Renal cortex interstitium (tissue), 15 donors: ENCODE results near the gene VRK1. TPM values are rescaled to one million over a fixed set of nuclear protein-coding genes. Genes with fewer than 3 reads are reported as not detected.
A peak's percentile ranks its signal among the peaks of the same experiment; 100 is the strongest.
"Not testable (repeated sequence)": the region's sequence is repeated elsewhere in the genome, so short reads cannot be mapped to it uniquely, and the experiment has no call there.

ENCODE experiments used
- DNase-seq, 11 donors: peaks; one replicate each; pipeline ENCODE4 v3.0.0-alpha.2; 2013; ENCODE audit warnings: low read depth in 9 of 11, low spot score in 4 of 11; ENCODE audit errors: extremely low read depth in 1 of 11
- long read RNA-seq, 16 experiments: transcript quantifications; one replicate each; lab custom pipeline, GENCODE V29; 2026
- polyA plus RNA-seq, 3 donors: library from polyadenylated mRNA; unstranded; fragments of 120-200 nt; gene quantifications; one replicate each; pipeline ENCODE4 v1.2.1, GENCODE V29; 2013; ENCODE audit not compliant: insufficient read length in 3 of 3

Gene VRK1, protein sequence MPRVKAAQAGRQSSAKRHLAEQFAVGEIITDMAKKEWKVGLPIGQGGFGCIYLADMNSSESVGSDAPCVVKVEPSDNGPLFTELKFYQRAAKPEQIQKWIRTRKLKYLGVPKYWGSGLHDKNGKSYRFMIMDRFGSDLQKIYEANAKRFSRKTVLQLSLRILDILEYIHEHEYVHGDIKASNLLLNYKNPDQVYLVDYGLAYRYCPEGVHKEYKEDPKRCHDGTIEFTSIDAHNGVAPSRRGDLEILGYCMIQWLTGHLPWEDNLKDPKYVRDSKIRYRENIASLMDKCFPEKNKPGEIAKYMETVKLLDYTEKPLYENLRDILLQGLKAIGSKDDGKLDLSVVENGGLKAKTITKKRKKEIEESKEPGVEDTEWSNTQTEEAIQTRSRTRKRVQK
- polyA plus RNA-seq = 10 to 100 TPM; 20.5 to 27.6 (median 24.1) TPM
- long read RNA-seq, donor 1, partial matches to known transcripts = 6 of 9 reads
- long read RNA-seq, donor 1, other reads (novel, unspliced or antisense) = 0 of 9 reads
- long read RNA-seq, donor 2, transcript VRK1-201 (13 exons, 1,745 nt) = major isoform, 6 of 7 reads
- long read RNA-seq, donor 2, partial matches to known transcripts = 0 of 7 reads
- long read RNA-seq, donor 2, other reads (novel, unspliced or antisense) = 0 of 7 reads
- long read RNA-seq, donor 3, transcript VRK1-201 (13 exons, 1,745 nt) = major isoform, 6 of 6 reads
- long read RNA-seq, donor 3, partial matches to known transcripts = 0 of 6 reads
- long read RNA-seq, donor 3, other reads (novel, unspliced or antisense) = 0 of 6 reads
- long read RNA-seq, donor 4, partial matches to known transcripts = 0 of 3 reads
- long read RNA-seq, donor 4, other reads (novel, unspliced or antisense) = 0 of 3 reads
- long read RNA-seq, donor 5 = 0 reads
- long read RNA-seq, donor 6, partial matches to known transcripts = 0 of 2 reads
- long read RNA-seq, donor 6, other reads (novel, unspliced or antisense) = 0 of 2 reads
- long read RNA-seq, donor 7, transcript VRK1-201 (13 exons, 1,745 nt) = major isoform, 7 of 8 reads
- long read RNA-seq, donor 7, partial matches to known transcripts = 0 of 8 reads
- long read RNA-seq, donor 7, other reads (novel, unspliced or antisense) = 0 of 8 reads
- long read RNA-seq, donor 8 = 0 reads
- long read RNA-seq, donor 9, transcript VRK1-201 (13 exons, 1,745 nt) = major isoform, 8 of 8 reads
- long read RNA-seq, donor 9, partial matches to known transcripts = 0 of 8 reads
- long read RNA-seq, donor 9, other reads (novel, unspliced or antisense) = 0 of 8 reads
- long read RNA-seq, donor 10, partial matches to known transcripts = 0 of 4 reads
- long read RNA-seq, donor 10, other reads (novel, unspliced or antisense) = 0 of 4 reads
- long read RNA-seq, donor 11, partial matches to known transcripts = 0 of 4 reads
- long read RNA-seq, donor 11, other reads (novel, unspliced or antisense) = 0 of 4 reads
- long read RNA-seq, donor 12, partial matches to known transcripts = 0 of 3 reads
- long read RNA-seq, donor 12, other reads (novel, unspliced or antisense) = 0 of 3 reads
- long read RNA-seq, donor 13 = 0 reads
- long read RNA-seq, donor 14, partial matches to known transcripts = 0 of 3 reads
- long read RNA-seq, donor 14, other reads (novel, unspliced or antisense) = 0 of 3 reads
- long read RNA-seq, donor 15, partial matches to known transcripts = 0 of 2 reads
- long read RNA-seq, donor 15, other reads (novel, unspliced or antisense) = 0 of 2 reads
- long read RNA-seq, donor 16, transcript VRK1-201 (13 exons, 1,745 nt) = major isoform, 16 of 26 reads
- long read RNA-seq, donor 16, partial matches to known transcripts = 10 of 26 reads
- long read RNA-seq, donor 16, other reads (novel, unspliced or antisense) = 0 of 26 reads

DNA sequence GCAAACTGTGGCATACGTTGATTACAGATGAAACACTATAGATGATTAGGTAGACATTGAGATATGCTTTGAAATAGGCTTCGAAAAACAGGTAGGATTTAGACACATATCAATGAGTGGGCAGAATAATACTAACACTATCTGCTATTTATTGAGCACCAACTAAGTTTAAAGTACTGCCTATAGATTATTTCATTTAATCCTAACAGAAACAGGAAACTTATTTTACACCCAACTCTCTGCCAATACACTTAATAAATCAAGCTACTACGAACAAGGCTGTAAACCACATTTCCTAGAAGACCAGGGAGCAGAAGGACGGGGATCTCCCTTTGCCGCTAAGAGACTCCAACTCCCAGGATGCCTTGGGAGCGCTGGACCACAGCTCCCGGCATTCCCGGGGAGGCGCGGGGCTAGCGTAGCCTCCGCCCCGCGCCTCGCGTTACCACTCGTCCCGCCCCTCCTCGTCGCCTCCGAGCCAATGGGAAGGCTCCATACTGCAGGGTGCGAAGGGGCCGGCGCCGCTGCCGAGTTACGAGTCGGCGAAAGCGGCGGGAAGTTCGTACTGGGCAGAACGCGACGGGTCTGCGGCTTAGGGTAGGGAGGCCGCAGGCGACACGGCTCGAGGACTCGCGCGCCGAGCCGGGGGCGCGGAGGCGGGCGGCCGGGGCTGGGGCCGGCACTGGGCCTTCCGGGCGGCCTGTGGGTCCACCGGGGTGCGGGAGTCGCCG, at the start of gene VRK1:
VRK1 (plus strand) TSS at position 532 of the 731 bp plus-strand sequence. CDS start 36,090 bp downstream, outside the sequence.
- peak; percentile 88 to 97 (median 93) for DNase-seq

DNA sequence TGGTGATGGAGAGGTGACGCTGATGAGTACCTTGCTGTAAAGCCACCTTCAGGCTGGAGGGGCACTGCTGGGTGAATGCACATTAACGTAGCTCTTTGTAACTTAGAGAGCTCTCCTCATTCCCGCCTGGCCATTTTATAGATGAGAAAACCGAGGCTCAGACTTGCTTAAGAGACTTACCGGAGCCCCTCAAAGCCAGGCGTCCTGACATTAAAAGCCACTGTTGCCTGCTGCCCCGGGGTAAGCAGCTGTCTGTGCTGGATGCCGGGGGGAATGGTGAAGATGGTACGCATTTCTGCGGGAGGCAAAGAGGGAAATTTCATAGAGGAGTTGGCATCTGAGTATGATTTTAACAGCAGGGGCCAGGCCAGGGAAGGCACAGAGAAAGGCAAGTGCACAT, 49.6 kb upstream of the VRK1 start:
- no peak for DNase-seq

DNA sequence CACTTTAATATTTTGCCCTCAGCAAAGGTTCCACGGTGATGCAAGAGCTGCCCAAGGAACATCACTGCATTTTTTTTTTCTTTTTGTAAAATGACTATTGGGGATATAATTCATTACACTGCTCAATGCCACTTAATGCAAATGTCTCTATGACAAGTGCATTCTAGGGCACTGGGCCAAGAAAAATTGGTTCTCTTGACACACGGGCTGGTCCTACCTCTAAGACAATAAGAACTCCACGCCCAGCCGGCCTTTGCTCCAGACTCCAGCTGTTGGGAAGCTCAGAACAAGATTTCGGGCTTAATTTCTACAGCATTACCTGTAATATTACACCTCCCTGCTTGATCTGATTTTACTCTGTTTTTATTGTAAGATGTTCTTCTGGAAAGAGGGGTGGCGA, 48.8 kb upstream of the VRK1 start:
- no peak for DNase-seq

DNA sequence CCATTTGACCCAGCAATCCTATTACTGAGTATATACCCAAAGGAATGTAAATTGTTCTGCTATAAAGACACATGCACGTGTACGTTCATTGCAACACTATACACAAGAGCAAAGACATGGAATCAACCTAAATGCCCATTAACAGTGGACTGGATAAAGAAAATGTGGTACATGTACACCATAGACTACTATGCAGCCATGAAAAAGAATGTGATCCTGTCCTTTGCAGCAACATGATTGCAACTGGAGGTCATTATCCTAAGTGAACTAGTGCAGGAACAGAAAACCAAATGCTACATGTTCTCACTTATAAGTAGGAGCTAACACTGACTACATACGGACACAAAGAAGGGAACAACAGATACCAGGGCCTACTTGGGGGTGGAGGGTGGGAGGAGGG, 45.7 kb upstream of the VRK1 start:
- DNase-seq = no peak

DNA sequence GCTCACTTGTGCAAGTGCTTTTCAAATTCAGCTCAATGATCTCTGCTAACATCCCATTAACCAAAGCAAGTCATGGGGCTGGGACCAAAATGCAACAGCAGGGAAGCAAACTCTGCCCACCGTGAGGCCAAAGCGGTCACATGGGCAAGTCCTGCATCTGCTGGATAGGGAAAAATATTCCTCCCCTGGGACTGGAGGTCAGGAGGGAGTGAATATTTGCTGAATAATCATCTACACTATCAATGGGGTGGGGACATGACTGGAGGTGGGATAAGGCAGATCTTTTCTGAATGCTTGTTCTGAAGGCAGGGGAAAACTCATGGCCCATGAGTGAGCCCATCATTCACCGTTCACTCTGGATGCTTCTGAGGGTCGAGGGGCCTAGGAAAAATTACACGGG, 45.1 kb upstream of the VRK1 start:
- DNase-seq = no peak

DNA sequence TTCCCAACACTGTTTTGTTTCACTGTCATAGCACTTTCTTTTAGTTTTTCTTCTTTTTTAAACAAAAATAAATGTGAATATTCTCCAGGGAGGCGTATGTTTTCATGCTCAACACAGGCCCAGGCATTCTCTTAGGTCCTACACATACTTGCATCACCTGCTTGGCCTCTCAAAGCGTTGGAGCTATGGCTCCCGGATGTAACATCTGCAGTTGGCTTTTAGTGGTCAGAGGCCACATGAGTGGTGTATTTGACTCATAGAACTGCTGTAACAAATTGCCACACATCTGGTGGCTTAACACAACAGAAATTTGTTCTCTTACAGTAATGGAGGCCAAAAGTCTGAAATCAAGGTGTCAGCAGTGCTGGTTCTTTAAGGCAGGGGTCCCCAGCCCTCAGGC, 44.6 kb upstream of the VRK1 start:
- DNase-seq = no peak

DNA sequence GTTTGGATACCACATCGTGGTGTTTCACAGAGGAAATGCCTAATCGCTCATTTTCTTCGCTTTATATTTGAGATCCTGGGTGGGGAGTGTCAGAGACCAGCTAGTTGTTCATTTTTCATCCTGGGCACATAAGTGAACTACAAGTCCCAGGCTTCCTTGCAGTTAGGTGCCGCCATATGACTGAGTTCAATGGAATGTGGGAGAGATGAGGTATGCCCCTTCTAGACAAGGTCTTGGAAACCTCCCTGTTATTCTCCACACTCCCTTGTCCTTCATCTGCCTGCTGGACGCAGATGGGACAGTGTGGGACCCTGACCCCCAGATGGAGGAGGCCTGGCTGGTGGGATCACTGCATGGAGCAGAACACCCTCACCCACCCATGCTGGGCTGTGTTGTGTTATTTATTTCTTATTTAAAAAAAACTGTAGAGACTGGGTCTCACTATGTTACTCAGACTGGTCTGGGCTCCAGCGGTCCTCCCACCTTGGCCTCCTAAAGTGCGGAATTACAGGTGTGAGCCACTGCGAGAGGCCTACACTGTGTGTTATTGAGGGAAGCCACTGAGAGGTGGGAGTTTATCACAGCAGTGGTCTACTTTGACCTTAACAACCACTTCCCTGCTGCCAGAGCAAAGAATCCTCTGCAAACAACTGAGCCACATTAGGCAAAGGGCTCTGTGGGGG, 42.9 kb upstream of the VRK1 start:
- DNase-seq = no peak

DNA sequence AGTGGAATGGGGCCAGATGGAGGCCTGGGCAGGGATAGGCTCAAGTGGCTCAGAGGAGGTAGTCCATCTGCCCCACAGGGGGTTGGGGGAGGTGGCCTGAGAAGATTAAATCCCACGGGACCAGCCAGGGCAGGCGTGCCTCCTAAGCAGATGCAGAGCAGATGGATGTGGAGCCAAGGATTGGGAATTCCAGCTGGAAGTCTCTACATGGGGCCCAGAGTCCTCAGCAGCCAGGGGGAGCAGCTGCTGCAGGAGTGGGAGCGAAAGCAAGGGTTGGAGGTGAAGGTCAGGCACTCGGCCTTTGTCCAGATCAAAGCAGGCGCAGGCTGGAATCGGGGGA, 42.4 kb upstream of the VRK1 start:
- DNase-seq = no peak

DNA sequence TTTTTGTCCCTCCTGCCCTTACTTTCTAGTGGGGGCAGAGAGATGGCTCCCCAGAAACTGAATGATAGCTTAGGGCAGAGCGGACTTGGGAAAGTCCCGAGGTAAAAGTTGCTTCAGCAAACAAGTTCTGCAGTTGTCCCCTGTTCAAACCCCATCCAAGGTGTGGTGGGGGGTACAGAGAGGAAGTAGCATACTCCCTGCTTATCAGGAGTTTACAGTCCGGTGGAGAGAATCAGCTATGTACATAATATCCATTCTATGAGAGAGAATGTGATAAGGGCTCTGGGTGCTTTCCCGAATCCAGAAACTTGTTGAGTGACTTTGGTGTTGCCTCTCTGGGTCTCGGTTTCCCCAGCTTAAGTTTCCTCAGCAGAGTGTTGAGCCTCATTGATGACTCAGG, 40.4 kb upstream of the VRK1 start:
- DNase-seq = no peak

DNA sequence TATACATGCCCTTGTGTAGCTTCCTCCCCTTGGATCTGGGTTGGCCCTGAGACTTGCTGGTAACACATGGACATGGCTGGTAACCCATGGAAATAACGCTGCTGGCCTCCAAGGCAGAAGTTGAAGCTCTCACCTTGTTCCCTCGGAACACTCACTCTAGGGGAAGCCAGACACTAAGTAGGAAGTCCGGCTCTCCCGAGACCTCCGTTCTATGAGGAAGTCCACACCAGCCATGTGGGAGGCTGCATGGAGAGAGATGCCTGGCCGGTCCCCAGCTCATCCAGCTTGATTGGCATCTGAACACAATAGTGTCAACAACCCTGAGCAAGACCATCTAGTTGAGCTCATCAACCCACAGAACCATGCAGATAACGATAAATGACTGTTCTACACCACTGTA, 39.7 kb upstream of the VRK1 start:
- no peak for DNase-seq

DNA sequence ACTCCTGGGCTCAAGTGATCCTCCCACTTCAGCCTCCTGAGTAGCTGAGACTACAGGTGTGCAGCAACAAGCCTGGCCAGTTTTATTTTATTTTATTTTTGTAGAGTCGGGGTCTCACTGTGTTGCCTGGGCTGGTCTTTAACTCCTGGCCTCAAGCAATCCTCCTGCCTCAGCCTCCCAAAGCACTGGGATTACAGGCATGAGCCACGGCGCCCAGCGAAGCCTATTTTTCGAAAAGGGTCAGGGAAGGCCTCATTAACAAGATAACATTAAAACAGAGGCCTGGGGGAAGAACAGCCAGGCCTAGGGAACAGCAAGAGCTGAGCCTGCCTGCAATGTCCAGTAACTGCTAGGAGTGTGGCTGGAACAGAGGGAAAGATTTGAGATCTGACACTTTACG, 36.1 kb upstream of the VRK1 start:
- no peak for DNase-seq

DNA sequence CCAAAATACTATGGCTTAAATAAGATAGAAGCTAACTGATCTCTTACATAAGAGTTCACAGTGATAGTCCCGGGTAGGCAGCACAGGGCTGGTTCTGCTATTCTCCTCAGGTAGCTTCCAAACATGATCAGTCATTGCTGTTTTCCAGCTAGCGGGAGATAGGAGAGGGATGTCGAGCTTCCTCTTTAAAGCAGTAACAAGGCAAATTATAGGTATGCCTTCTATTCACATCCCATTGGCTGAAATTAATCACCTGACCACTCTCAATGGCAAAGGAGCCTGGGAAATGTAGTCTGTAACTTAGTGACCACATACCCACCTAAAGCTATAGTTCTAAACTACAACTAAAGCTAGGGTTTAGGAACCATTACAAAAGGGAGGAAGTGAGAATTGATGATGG, 34.5 kb upstream of the VRK1 start:
- peak in 6 of 11 donors; percentile 29 to 54 (median 40) for DNase-seq

DNA sequence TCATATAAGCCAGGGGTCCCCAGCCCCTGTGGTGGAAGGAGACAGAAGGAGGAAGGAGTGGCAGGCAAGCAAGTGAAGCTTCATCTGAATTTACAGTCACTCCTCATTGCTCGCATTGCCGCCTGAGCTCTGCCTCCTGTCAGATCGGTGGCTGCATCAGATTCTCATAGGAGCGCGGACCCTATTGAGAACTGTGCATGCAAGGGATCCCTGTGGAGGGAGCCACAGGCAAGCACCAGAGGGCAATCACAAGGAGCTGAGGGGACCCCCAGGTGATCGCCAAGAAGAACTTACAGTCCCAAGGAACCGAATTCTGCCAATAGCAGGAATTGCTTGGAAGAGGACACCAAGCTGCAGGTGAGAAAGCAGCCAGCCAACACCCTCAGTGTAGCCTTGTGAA, 33.2 kb upstream of the VRK1 start:
- no peak for DNase-seq

DNA sequence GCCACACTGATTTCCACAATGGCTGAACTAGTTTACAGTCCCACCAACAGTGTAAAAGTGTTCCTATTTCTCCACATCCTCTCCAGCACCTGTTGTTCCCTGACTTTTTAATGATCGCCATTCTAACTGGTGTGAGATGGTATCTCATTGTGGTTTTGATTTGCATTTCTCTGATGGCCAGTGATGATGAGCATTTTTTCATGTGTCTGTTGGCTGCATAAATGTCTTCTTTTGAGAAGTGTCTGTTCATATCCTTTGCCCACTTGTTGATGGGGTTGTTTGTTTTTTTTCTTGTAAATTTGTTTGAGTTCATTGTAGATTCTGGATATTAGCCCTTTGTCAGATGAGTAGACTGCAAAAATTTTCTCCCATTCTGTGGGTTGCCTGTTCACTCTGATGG, 32.0 kb upstream of the VRK1 start:
- not testable (repeated sequence) for DNase-seq

DNA sequence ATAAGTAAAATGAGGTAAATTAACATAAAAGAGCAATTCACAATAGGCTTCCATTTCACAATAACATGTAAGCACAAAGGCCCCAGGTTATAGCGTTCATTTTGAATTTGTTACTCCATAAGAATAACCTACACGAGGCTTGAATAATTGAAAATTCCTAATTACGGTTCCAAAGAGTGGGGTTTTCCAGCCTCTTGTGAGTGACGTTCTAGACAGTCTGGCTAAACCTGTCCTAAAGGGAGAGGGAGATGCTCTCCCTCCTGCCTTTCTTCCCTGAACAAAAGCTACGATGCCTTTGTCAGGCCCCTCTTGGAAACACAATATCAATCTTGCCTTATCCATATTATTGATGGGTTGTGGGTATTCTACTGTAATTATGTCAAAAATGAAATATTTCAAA, 24.3 kb upstream of the VRK1 start:
- no peak for DNase-seq

DNA sequence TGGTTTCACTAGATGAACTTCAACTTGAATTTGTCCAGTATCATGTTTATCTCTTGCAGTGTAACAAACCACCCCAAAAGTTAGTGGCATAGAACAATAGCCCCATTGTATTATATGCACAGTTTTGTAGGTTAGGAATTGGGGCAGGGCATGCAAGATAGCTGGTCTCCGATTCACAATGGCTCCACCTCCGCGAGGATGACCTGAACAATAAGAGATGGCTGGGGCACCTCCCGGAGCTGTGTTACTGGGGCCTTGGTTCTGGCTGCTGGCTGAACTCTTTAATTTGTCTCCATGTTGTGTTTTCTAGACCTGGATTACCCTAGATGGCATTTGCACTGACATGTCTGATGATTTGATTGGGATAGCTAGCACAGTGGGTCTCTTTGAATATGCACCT, 20.4 kb upstream of the VRK1 start:
- no peak for DNase-seq

DNA sequence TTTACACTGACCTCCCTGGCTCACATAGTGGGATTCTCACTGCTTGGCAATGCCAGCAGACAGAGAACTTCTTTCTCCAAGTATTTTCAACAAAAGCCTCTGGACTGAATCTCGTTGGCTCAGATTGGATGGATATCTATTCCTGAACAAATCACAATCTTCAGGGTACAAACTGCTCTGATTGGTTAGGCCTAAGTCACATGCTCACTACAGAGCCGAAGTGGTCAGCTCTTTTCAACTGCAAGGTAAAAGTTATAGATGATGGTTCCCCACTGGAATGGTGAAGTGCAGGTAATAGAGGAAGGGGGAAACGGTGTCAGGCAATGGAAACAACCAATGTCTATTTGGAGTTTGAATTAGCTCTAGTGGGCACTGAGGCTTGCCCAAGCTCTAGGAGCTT, 16.7 kb upstream of the VRK1 start:
- DNase-seq = no peak
